HG03060 (cell line): ENCODE data around the gene LIPJ.
A peak's percentile ranks its signal among the peaks of the same experiment; 100 is the strongest.

ENCODE experiments used
- ATAC-seq: cut with Tn5 transposase; IDR thresholded peaks from one replicate; pipeline ENCODE4 v1.9.1; 2021; ENCODE audit warnings: low read depth, moderate number of reproducible peaks; ENCODE audit not compliant: unreplicated experiment

LIPJ gene, protein sequence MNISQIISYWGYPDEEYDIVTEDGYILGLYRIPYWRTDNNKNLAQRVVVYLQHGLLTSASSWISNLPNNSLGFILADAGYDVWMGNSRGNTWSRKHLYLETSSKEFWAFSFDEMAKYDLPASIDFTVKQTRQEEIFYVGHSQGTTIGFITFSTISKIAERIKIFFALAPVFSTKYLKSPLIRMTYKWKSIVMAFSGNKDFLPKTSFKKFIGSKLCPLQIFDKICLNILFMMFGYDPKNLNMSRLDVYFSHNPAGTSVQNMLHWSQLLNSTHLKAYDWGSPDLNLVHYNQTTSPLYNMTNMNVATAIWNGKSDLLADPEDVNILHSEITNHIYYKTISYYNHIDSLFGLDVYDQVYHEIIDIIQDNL

DNA sequence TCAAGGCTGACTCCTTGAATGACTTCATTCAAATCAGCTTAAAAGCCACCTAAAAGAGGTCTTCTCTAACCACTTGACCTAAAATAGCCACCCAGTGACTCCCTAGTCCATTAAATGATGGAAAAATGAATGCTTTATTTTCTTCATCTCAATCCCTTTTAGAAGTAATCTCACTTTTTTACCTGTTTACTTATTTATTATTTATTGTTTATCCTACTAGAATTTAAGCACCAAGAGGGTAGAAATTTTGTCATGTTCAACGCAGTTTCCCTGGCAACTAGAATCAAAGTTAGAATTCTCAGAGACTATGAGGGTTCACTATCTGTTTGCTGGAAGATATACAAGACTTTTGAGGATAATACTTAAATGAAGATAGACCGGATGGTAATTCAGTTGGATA is at the start of gene LIPJ:
Gene LIPJ, plus strand, starts transcription at position 301 of the 400 bp plus-strand sequence. CDS start 3,926 bp downstream, outside the sequence.
- no peak for ATAC-seq

DNA sequence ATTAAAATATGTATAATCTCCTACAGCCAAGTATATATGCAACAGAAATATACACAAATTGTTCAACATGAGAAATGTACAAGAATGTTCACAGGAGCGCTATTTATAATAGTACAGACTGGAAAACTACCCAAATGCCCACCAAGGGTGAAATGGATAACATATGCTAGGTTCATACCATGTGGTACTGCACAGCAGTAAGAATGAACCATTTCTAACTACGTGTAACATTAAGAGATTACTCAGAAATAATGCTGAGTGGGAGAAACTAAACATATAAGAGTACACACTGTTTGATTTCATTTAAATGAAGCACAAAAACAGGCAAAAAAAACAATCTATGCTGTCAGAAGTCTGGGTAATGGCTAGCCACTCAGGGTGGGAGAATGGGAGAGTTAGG is 49.2 kb upstream of the LIPJ start:
- no peak for ATAC-seq

DNA sequence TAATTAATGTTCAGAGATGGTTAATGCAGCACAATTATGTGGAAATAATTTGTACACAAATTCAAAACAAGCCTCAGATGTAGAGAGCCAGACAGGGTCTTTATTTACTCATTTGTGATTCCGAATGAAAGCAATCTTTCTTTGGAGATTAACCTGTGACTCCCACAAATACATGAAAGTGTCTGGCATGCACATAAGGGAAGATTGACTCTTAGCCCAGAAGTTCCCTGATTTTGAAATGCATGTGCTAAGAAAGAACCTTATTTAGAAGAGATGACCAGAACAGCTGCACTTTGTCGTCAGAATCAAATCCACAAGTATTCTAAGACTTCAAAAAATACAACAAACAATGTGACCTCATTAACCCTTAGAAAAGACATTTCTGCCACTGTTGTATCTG is 48.5 kb upstream of the LIPJ start:
- ATAC-seq = no peak

DNA sequence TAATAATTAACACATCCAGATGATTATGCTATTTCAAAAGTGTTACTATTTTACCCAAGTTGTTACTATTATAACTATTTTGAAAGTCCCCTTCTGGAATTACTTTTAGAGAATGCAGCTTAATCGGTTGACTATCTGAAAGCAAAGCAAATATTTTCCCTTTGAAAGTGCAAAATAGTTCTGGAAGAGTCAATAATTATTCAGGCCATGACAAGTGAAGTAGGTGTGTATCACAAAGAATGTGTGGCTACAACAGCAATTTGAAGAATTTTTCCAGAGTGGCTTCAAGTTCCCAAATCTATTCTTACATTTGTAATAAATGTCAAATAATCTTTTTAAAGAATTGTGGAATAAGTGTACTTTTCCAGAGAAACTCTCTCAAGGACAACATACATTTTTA is 46.2 kb upstream of the LIPJ start:
- ATAC-seq = no peak

DNA sequence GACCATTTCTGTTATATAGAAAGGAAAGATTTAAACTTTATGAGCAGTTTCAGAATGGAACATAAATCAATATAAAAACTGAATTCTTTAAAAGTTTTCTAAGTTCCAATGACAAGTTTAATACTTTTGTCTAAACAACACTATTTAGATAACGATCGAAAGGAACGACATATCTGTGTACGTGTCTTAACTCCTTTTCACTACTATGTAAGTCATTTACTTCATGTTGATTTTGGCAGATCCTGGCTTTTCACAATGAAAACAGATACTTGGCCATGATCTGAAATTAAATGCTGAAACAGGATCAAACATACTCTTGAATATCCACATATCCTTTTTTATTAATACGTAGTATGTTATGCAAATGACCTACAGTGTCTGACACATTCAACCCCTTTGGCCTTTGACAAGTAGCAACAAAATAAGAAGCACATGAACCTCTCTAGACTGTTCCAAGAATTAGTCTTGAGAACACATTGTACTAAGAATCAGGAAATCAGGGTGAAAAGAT is 45.4 kb upstream of the LIPJ start:
- no peak for ATAC-seq

DNA sequence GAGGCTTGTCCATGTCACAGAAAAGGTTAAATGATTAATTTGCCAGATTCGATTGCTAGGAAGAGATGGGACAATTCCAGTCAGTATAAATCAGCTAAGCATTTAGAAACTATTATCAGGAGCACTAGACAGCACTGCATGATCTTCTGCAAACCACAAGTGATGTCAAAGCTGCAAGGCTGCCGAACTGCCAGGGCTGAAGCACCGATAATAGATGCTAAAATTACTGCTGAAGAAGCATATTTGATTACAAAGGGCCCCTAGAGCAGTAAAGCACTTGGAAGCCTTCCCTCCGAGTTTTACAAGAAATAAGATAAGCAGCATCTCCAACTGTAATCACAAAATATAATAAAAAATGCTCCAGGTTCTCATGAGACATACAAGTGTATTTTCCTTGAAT is 44.0 kb upstream of the LIPJ start:
- ATAC-seq = no peak

DNA sequence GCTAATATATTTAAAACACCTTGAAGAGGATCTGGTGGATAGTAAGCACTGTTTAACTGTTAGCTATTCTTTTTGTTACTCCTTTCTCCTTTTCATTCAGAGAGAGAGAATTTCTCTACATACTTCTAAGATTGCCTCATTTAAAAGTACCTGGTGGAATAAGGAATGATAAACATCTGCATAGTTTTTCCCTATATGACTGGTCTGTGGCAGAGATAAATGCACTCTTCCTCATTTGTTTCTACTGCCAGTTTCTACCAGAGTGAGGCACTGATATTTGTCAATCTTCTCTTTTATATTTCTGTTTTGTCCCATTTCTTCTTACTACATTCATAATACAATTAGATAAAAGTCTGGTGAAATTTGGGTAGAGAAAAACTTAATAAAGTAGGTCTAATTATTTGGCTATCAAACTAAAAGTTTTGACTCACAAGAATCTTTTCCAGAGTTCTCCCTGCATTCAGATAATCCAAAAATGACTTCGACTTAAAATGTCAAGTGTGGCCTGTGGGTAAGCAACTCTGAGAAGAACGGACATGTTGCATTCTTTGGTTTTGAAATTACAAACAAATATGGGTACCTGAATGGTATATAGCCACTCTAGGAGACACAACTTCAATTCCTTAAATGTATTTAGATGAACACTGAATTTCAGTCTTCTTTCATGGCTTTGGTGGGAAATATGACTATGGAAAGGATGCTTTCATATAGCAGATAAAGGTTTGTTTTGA is 42.3 kb upstream of the LIPJ start:
- ATAC-seq = no peak

DNA sequence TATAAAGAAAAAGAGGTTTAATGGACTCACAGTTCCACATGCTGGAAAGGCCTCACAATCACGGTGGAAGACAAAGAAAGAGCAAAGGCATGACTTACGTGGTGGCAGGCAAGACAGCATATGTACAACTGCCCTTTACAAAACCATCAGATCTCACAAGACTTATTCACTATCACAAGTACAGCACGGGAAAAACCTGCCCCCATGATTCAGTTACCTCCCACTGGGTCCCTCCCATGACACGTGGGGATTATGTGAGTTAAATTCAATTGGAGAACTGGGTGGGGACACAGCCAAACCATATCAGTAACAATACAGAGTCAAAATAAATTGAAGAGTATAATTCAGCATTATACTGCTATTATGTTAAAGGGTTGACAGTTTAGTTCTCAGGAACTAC is 41.2 kb upstream of the LIPJ start:
- ATAC-seq = no peak

DNA sequence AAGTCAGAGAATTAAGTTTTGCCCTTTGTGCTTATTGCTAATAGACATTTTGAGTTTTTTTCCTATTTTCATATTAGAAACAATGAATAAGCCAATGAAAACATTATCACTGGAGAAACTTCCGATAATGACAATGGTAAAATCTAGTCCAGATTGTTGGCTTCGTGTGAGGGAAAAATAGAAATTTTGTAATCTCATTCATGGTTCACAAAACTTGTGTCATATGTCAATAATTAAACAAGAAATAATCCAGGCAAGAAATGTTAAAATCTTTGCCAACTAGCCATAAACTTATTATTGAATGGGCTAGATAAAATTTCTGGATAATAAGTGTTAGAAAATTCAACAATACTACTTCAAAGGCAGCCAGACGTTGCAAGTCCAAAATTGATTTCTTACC is 40.1 kb upstream of the LIPJ start:
- no peak for ATAC-seq

DNA sequence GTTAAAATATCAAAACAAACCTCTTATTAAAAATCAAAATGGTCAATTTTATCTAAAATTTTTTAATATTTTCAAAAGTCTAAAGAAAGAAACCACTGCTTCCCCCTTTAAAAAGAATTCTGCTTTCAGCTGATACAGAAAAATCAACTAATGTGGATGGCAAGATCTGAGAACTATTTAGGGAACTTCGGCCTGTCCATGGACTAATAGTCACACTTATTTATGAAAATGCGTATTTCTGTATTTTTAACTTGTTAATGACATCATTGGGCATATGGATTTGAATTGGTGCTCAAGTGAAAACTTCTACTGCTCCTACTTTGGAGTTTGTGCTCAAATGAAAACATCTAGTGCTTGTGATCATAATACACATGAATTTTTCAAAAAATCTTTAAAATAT is 35.3 kb upstream of the LIPJ start:
- ATAC-seq = no peak

DNA sequence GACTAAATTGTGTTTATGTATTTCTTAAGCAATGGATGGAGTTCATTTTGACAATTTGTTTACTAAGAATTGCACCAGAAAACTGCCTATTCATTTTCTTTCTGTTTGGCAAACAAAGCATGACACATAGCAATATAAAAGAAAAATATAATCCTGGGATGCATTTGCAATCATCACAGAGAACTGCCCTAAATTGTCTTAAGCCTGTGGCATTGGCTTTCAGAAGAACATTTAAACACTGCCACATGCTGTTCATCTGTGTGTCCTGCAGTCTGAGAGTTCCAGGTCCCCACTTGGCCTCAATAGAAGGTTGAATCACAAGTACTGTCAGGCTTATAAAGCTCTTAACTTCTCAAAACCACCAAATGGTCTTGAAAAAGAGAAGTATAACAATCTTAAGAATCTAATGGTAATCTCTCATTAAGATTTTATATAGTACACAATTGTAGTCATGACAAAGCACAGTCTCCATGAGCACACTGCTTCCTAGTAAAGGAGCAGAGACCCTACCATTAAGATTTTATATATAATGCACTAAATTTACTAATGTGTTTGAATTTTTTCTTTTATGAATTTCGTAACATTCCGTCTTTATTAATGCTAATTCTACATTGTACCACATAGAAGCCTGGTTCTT is 33.3 kb upstream of the LIPJ start:
- peak; percentile 54 for ATAC-seq

DNA sequence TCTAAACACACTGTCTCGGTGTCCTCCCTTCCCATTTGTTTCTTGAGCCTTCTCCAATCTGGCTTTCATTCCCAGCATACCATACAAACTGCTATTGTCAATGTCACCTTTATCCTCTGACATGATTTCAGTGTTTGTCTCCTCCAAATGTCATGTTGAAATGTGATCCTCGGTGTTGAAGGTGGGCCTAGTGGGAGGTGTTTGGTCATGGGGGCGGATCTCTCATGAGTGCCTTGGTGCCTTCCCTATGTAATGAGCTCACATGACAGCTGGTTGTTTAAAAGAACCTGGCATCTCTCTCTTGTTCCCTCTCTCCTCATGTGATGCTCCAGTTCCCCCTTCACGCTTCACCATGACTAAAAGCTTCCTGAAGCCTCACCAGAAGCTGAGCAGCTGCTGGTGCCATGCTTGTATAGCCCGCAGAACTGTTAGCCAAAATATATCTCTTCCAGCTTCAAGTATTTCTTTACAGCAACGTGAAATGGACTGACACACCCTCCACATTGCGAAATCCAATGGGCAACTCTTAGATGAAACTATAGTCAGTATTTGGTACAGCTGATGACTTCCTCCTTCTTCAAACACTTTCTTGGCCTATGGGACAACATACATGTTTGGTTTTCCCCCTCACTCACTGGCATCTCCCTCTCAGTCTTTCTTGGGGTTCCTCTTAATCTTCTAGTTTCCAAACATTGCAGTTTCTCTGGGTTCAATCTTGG is 31.2 kb upstream of the LIPJ start:
- no peak for ATAC-seq

DNA sequence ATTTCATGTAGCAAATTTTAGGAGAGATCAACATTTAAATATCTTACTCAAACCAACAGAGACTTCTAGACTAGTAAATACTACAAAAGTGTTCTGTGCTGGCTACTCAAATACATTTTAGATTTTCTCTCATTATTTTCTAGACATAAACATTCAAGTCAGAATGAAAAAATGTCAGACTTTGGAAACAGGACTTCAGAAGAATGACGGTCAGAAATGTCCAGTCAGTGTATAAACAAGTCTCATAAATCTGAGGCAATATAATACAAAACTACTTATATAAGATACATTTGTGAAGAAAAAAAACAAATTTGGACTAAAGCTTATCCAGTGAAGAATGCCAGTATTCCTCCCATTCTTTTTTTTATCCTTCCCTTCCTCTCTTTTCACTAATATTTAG is 29.3 kb upstream of the LIPJ start:
- ATAC-seq = no peak

DNA sequence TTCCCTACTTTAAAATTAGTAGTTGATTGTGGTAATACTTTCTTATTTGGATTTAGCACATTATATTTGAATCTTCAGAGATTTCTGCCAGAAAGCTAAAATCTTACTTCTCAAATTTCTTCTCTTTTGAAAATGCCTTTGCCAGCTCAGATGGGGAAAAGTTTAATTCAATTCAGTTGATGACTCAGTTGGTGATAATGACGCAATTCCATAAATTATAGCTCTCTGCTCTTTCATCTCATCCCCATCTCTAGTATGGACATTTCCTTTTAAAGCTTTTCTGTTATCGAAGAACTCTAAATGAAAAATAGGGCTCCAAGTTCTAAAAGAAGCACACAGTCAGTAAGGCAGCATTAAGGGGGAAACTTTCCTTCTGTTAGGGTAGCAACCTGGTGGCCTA is 28.9 kb upstream of the LIPJ start:
- ATAC-seq = no peak

DNA sequence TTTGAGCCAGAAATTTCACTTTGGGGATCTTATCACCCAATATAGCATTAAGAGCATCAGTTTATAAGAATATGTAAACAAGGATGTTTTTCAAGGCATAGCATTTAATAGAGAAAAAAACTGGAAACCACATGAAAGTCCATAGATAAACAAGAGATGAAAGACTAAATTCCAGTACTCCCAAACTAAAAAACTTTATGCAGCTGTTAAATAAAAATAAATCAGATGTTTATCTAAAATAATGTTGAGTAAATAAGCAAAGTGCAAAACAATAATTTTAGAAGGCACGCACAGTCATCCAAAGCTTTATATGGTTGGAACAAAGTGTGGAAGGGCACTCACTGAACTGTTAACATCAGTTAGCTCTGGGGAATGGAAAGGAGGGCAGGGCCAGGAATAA is 24.4 kb upstream of the LIPJ start:
- ATAC-seq = no peak

DNA sequence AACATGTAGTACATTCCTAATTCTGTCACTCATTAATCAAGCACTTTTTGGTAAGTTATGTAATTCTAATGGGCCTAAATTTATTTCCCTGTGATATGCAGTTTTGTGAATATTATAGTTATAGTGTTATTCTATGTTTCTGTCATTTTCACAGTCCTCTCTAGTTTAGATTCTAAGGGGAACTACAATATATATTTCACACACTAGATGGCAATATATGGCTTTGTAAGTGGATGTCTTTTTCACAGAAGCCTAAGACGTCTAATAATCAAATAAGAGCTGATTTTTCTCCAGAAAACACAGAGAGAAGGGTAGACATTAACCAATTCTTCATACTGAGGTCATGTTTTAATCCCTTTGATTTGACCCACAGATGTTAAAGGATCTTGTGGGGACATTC is 21.5 kb upstream of the LIPJ start:
- ATAC-seq = no peak

DNA sequence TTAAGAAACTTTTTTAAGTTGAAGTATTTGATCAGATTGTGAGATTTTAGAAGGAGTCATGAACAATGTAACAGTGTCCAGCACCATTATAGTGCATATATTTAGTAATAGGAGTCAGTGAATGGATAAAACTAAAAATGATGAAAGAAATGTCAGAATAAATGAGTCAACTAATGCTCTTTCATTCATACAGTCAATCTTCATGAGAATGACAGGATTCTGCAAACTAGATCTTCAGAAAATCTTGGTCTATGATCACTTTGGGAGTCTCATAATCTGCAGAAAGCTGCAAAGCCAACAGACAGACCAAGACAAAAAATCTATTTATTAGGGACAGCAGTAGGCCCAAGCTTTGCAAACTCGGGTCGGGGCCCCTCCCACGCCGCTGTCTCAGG is 4.2 kb upstream of the LIPJ start:
- ATAC-seq = no peak

DNA sequence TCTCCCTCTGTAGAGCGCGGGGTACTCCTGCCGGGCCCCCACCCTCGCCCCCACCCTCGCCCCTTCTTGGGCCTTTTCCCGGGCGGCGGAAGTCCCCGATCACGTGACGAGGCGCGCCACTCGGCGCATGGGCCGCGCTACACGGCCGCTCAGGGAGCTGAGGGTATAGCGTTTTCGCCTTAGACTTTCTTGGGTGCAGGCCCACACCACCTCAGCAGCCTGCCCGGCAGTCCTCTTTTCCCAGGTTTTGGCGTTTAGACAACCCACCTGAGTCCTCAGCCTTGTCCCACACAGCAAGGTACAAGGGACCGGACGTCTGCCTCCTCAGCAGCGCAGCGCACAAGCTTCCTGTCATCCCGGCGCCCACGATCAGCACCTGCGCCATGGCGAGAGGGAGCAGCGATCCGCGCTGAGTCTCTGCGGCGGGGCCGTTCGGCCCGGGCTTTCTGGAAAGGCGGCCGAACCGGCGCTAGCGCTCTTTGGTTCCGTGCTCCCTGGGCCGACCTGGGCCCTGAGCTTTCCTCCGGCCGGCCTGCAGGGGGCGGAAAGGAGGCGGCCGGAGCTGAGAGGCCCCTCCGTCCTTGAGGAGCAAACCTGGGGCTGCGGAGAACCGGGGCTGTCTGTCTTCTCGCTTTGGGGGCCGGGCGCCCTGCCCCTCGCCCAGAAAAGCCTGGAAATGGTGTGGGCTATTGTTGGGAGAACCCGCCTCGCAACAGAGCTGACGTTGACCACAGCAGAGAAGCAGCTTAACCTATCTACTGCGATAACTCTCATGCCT is 3.6 kb upstream of the LIPJ start, which contains the start of gene RNLS:
Gene RNLS, minus strand, starts transcription at position 513 of the 778 bp plus-strand sequence.
- ATAC-seq = peak; percentile 37

DNA sequence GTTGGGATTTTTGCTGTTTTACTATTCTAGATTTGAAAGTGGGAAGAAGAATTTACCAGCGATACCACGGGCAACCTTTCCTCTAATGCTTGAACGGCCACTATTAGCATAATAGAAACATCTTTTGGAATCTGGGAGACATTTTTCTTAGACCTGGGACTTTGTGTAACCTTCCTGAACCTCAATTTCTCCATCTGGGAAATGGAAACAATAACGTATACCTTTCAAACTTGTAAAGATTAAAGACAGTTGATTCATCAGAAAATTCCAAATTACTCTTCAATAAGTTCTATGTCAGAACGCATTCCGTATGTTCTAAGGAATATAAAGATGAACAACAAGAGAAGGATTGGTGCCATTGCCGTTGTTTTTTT is 3.0 kb upstream of the LIPJ start:
- no peak for ATAC-seq

DNA sequence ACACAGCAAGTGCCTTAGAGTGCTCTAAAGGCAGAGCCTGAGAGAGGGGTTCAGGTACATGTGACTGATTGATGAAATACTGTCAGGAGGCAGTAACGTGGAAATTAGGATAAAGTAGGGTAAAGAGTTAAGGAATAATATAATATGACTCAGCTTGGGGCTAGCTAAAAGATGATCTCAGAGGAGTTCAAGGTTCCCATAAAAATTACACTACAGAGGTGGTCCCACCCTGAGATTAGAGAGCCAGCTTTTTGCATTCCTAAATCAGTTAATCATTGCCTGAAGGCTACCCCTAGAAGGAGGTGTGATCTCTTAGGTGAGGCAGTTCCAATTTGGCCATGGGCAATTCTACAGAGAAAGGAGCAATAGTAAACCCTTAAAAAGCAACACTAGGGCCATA is 5.8 kb downstream of the LIPJ start:
- no peak for ATAC-seq
